Measurements from ENCODE around the gene PRSS57. TPM values are rescaled to one million over a fixed set of nuclear protein-coding genes. Genes with fewer than 3 reads are reported as not detected.
A peak's percentile ranks its signal among the peaks of the same experiment; 100 is the strongest.
"Not testable (repeated sequence)": the region's sequence is repeated elsewhere in the genome, so short reads cannot be mapped to it uniquely, and the experiment has no call there.

The PRSS57 gene
- total RNA-seq, 5 donors from 2014 or later (not counting 1 experiment from before 2014, with no cell fraction given): 0.86 to 2.5 (median 1.7) TPM; not detected in 1

- Mint-ChIP-seq H3K36me3 (no peaks in the 10 kb centered on the region), H3K27ac (no peak within 1 kb of the TSS), H3K4me3 (peak within 1 kb of the TSS; percentile 21 to 59 (median 54)), H3K4me1 (peaks cover 1 to 11% (median 5%) of the 10 kb centered on the region in 3 donors), H3K27me3 (peaks cover 8 to 34% of the 10 kb centered on the region in 2 donors), H3K9me3 (no peaks in the 10 kb centered on the region)
- Histone ChIP-seq H3K36me3 (ENCODE audit: control insufficient read depth in 2 of 2, extremely low read depth in 1 of 2, insufficient read depth in 1 of 2, low read length in 1 of 2) (no peaks in the 10 kb centered on the region), H3K4me1 (ENCODE audit: control insufficient read depth in 1 of 2, extremely low read depth in 1 of 2, insufficient read depth in 2 of 2, low read length in 2 of 2) (peaks cover 0 to 17% of the 10 kb centered on the region in 2 experiments), H3K27ac (ENCODE audit: low read length) (no peak within 1 kb of the TSS), H3K4me3 (ENCODE audit: control insufficient read depth in 1 of 2, extremely low read depth in 1 of 2, low read length in 1 of 2) (peak within 1 kb of the TSS in 1 of 2 donors; percentile 23), H3K27me3 (replicated peaks in 1 of 2; ENCODE audit: control insufficient read depth in 2 of 2, extremely low read depth in 1 of 2, insufficient read depth in 2 of 2, low read length in 1 of 2) (peaks cover 0 to 72% of the 10 kb centered on the region in 2 experiments), H3K9me3 (no peaks in the 10 kb centered on the region)
- ChIA-PET CTCF (no interaction called here), POLR2A (no interaction called here)
- DNase-seq: peak in 4 of 35 experiments; percentile 8 to 22 (median 16)
- 52% methylated on average over 23 of the region's 93 CpGs for WGBS (ENCODE audit: insufficient coverage)
- no peak for ATAC-seq (replicated peaks in 1 of 4)
These were observed 13.2 kb upstream of the PRSS57 start, which contains the start of gene PALM for GRCh38 chr19:708154-709143. Gene PALM (plus strand): TSS chr19:708935. CDS start chr19:709147, 212 bp downstream.

DNA sequence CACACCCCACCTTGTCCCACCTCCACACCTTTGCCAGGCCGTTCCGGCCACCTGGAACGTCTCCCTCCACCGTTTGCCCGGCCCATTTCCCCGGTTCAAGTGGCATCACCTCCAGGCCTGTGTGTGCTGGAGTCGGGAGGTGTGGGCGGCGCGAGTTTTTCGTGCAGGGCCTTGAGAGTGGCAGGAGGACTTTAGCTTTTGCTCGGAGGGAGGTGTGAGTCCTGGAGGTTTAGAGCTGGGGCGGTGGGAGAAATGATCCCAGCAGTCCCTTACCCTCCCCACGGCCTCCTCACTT, 9.1 kb upstream of the PRSS57 start:
- Mint-ChIP-seq H3K4me1 (peaks cover 9 to 17% (median 9%) of the 10 kb centered on the region in 3 donors), H3K27ac (no peak overlapping the region), H3K4me3 (peak overlapping the region in 1 of 3 donors; percentile 10), H3K27me3 (peaks cover 4 to 22% of the 10 kb centered on the region in 2 donors), H3K36me3 (no peaks in the 10 kb centered on the region), H3K9me3 (no peaks in the 10 kb centered on the region)
- no CpG with 5 or more reads among the region's 14 CpGs for WGBS (ENCODE audit: insufficient coverage)
- no peak overlapping the region for H3K4me3 ChIP-seq (ENCODE audit: control insufficient read depth in 1 of 2, extremely low read depth in 1 of 2, low read length in 1 of 2)
- peaks cover 0 to 18% of the 10 kb centered on the region in 2 experiments for H3K4me1 ChIP-seq (ENCODE audit: control insufficient read depth in 1 of 2, extremely low read depth in 1 of 2, insufficient read depth in 2 of 2, low read length in 2 of 2)
- peaks cover 0 to 62% of the 10 kb centered on the region in 2 experiments for H3K27me3 ChIP-seq (replicated peaks in 1 of 2; ENCODE audit: control insufficient read depth in 2 of 2, extremely low read depth in 1 of 2, insufficient read depth in 2 of 2, low read length in 1 of 2)
- POLR2A ChIA-PET: no interaction called here
- no peaks in the 10 kb centered on the region for H3K36me3 ChIP-seq (ENCODE audit: control insufficient read depth in 2 of 2, extremely low read depth in 1 of 2, insufficient read depth in 1 of 2, low read length in 1 of 2)
- CTCF ChIA-PET: interaction anchor here in 1 of 2 donors (0.6 kb wide), 1 partner anchor 41 kb away, joined by 4 read pairs; the partner anchor contains the start of gene RNF126
- ATAC-seq (replicated peaks in 1 of 4) (no peak), DNase-seq (no peak)
- H3K9me3 ChIP-seq: no peaks in the 10 kb centered on the region
- no peak overlapping the region for H3K27ac ChIP-seq (ENCODE audit: low read length)

GRCh38 chr19:703651-704446, 8.6 kb upstream of the PRSS57 start:
- peak; percentile 69 to 82 (median 73) for ATAC-seq (replicated peaks in 1 of 4)
- H3K36me3 Mint-ChIP-seq: no peaks in the 10 kb centered on the region
- Histone ChIP-seq H3K4me3 (ENCODE audit: control insufficient read depth in 1 of 2, extremely low read depth in 1 of 2, low read length in 1 of 2) (no peak overlapping the region), H3K27me3 (replicated peaks in 1 of 2; ENCODE audit: control insufficient read depth in 2 of 2, extremely low read depth in 1 of 2, insufficient read depth in 2 of 2, low read length in 1 of 2) (peaks cover 0 to 66% of the 10 kb centered on the region in 2 experiments), H3K36me3 (ENCODE audit: control insufficient read depth in 2 of 2, extremely low read depth in 1 of 2, insufficient read depth in 1 of 2, low read length in 1 of 2) (no peaks in the 10 kb centered on the region), H3K9me3 (no peaks in the 10 kb centered on the region), H3K27ac (ENCODE audit: low read length) (no peak overlapping the region), H3K4me1 (ENCODE audit: control insufficient read depth in 1 of 2, extremely low read depth in 1 of 2, insufficient read depth in 2 of 2, low read length in 2 of 2) (peaks cover 0 to 17% of the 10 kb centered on the region in 2 experiments)
- POLR2A ChIA-PET: interaction anchor here in 1 of 2 donors (0.6 kb wide), 1 partner anchor 11 kb away, joined by 4 read pairs; no protein-coding TSS in a partner anchor
- CTCF ChIA-PET: interaction anchor here in 1 of 2 donors (1.0 kb wide), 1 partner anchor 33 kb away, joined by 6 read pairs; no protein-coding TSS in a partner anchor
- WGBS (ENCODE audit: insufficient coverage): 3% methylated on average over 28 of the region's 50 CpGs
- H3K27me3 Mint-ChIP-seq: peaks cover 4 to 22% of the 10 kb centered on the region in 2 donors
- peaks cover 9 to 17% (median 9%) of the 10 kb centered on the region in 3 donors for H3K4me1 Mint-ChIP-seq
- H3K4me3 Mint-ChIP-seq: peak overlapping the region in 1 of 3 donors; percentile 57
- no peaks in the 10 kb centered on the region for H3K9me3 Mint-ChIP-seq
- peak in 34 of 35 experiments; percentile 7 to 78 (median 62) for DNase-seq
- no peak overlapping the region for H3K27ac Mint-ChIP-seq

DNA sequence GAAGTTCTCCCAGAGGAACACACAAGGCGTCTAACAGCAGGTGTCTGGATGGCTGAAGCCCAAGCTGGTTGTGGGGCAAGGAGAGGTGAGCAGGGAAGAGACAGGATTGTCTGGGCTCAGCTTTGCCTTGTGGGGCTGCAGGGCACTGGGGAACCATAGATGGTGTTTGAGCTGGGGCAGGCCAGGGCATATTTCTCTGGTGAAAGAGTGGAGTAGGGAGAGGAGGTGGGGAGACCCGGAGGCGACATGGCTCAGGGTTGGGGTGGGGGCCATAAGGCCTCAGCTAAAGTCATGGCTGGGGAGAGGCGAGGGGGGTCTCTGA, 8.0 kb upstream of the PRSS57 start:
- CTCF ChIA-PET: interaction anchor here in 1 of 2 donors (1.0 kb wide), 1 partner anchor 32 kb away, joined by 6 read pairs; no protein-coding TSS in a partner anchor
- H3K27ac ChIP-seq (ENCODE audit: low read length): no peak overlapping the region
- ATAC-seq (replicated peaks in 1 of 4): peak in 1 of 4 experiments; percentile 5
- peak overlapping the region in 2 of 3 donors; percentile 24 to 57 for H3K4me3 Mint-ChIP-seq
- no peaks in the 10 kb centered on the region for H3K36me3 Mint-ChIP-seq
- H3K36me3 ChIP-seq (ENCODE audit: control insufficient read depth in 2 of 2, extremely low read depth in 1 of 2, insufficient read depth in 1 of 2, low read length in 1 of 2): no peaks in the 10 kb centered on the region
- no peak overlapping the region for H3K4me3 ChIP-seq (ENCODE audit: control insufficient read depth in 1 of 2, extremely low read depth in 1 of 2, low read length in 1 of 2)
- H3K27me3 Mint-ChIP-seq: peaks cover 4 to 27% of the 10 kb centered on the region in 2 donors
- WGBS (ENCODE audit: insufficient coverage): 43% methylated on average over 4 of the region's 4 CpGs
- peaks cover 0 to 69% of the 10 kb centered on the region in 2 experiments for H3K27me3 ChIP-seq (replicated peaks in 1 of 2; ENCODE audit: control insufficient read depth in 2 of 2, extremely low read depth in 1 of 2, insufficient read depth in 2 of 2, low read length in 1 of 2)
- H3K27ac Mint-ChIP-seq: no peak overlapping the region
- no peaks in the 10 kb centered on the region for H3K9me3 ChIP-seq
- POLR2A ChIA-PET: interaction anchor here in 1 of 2 donors (0.6 kb wide), 1 partner anchor 11 kb away, joined by 4 read pairs; no protein-coding TSS in a partner anchor
- peaks cover 0 to 17% of the 10 kb centered on the region in 2 experiments for H3K4me1 ChIP-seq (ENCODE audit: control insufficient read depth in 1 of 2, extremely low read depth in 1 of 2, insufficient read depth in 2 of 2, low read length in 2 of 2)
- peak in 1 of 35 experiments; percentile 10 for DNase-seq
- H3K4me1 Mint-ChIP-seq: peaks cover 9 to 17% (median 9%) of the 10 kb centered on the region in 3 donors
- H3K9me3 Mint-ChIP-seq: no peaks in the 10 kb centered on the region

- H3K27ac ChIP-seq (ENCODE audit: low read length); CTCF ChIA-PET; H3K9me3 ChIP-seq; H3K36me3 ChIP-seq (ENCODE audit: control insufficient read depth in 2 of 2, extremely low read depth in 1 of 2, insufficient read depth in 1 of 2, low read length in 1 of 2); H3K4me3 ChIP-seq (ENCODE audit: control insufficient read depth in 1 of 2, extremely low read depth in 1 of 2, low read length in 1 of 2); H3K36me3 Mint-ChIP-seq; H3K27ac Mint-ChIP-seq; ATAC-seq (replicated peaks in 1 of 4); DNase-seq; POLR2A ChIA-PET; H3K9me3 Mint-ChIP-seq: not testable (repeated sequence)
- peaks cover 0 to 17% of the 10 kb centered on the region in 2 experiments for H3K4me1 ChIP-seq (ENCODE audit: control insufficient read depth in 1 of 2, extremely low read depth in 1 of 2, insufficient read depth in 2 of 2, low read length in 2 of 2)
- H3K4me3 Mint-ChIP-seq: peak overlapping the region in 2 of 3 donors; percentile 24 to 57
- 100% methylated on average over 1 of the region's 6 CpGs for WGBS (ENCODE audit: insufficient coverage)
- H3K4me1 Mint-ChIP-seq: peaks cover 9 to 14% (median 9%) of the 10 kb centered on the region in 3 donors
- peaks cover 6 to 27% of the 10 kb centered on the region in 2 donors for H3K27me3 Mint-ChIP-seq
- H3K27me3 ChIP-seq (replicated peaks in 1 of 2; ENCODE audit: control insufficient read depth in 2 of 2, extremely low read depth in 1 of 2, insufficient read depth in 2 of 2, low read length in 1 of 2): peaks cover 0 to 69% of the 10 kb centered on the region in 2 experiments
These were observed 7.6 kb upstream of the PRSS57 start for GRCh38 chr19:702847-703246.

All from T-cell (primary cell).